Gastroesophageal sphincter (tissue), 3 donors: ENCODE data around the gene PYGM.
A peak's percentile ranks its signal among the peaks of the same experiment; 100 is the strongest.

Experiments
- CTCF ChIP-seq, 4 experiments: fragments of 200-600 bp in 2 of 4; fragments of 450-650 bp in 2 of 4; sonication (generic) in 1 of 4; IDR thresholded peaks; one replicate each; pipeline ENCODE4 v1.5.1; 2017 to 2019; ENCODE audit warnings: antibody characterized with exemption in 4 of 4, mild to moderate bottlenecking in 2 of 4, moderate library complexity in 2 of 4
- EP300 ChIP-seq: sonication (generic); formaldehyde crosslinking; IDR thresholded peaks from one replicate; pipeline ENCODE4 v1.6.1; 2017; ENCODE audit warnings: antibody characterized with exemption, mild to moderate bottlenecking
- POLR2A ChIP-seq, 2 donors: fragments of 450-650 bp; IDR thresholded peaks; one replicate each; pipeline ENCODE4 v1.6.1; 2017; ENCODE audit warnings: antibody characterized with exemption in 2 of 2, mild to moderate bottlenecking in 2 of 2, moderate library complexity in 1 of 2
- POLR2AphosphoS5 ChIP-seq: sonication (generic); formaldehyde crosslinking; IDR thresholded peaks from one replicate; pipeline ENCODE4 v1.6.1; 2017; ENCODE audit warnings: antibody characterized with exemption

- TF ChIP-seq CTCF (IDR thresholded peaks at IDR 0.05) = no peak
- TF ChIP-seq POLR2A (IDR thresholded peaks at IDR 0.05) = no peak
- peak; percentile 3 for TF ChIP-seq POLR2AphosphoS5
- TF ChIP-seq EP300 = no peak
Observed at GRCh38 chr11:64747961-64748665, 11.7 kb downstream of the PYGM start.
